Measurements from ENCODE around the gene SLC15A2. TPM values are rescaled to one million over a fixed set of nuclear protein-coding genes. Genes with fewer than 3 reads are reported as not detected.
"Not testable (repeated sequence)": the region's sequence is repeated elsewhere in the genome, so short reads cannot be mapped to it uniquely, and the experiment has no call there.

The SLC15A2 gene
- total RNA-seq, 1 experiment from 2014 or later, result 0.41 TPM

GRCh38 chr3:121926380-121926779, 32.2 kb downstream of the SLC15A2 start:
- TF ChIP-seq SIN3A (IDR thresholded peaks at IDR 0.05; ENCODE audit: borderline replicate concordance, insufficient read depth, low read depth, low read length) (no peak), CTCF (IDR thresholded peaks at IDR 0.05) (no peak), TCF7L2 (IDR thresholded peaks at IDR 0.05; ENCODE audit: low read depth, low read length) (no peak)
- POLR2A ChIA-PET, result no interaction called here
- in situ Hi-C loops (cut with HindIII; ENCODE audit: low pct_unique_long_range_greater_than_20kb, low sequenced_read_pairs), result no loop called here
- DNase-seq (ENCODE audit: low read depth, low spot score) (no peak), ATAC-seq (no peak)
- Histone ChIP-seq H3K9me3 (ENCODE audit: control insufficient read depth, insufficient read depth, low read depth, low read length) (no peaks in the 10 kb centered on the region), H3K27me3 (ENCODE audit: control insufficient read depth, insufficient read depth, low read length) (no peaks in the 10 kb centered on the region), H3K4me1 (ENCODE audit: control insufficient read depth, insufficient read depth, low read length) (no peaks in the 10 kb centered on the region), H3K27ac (ENCODE audit: low read length) (no peak overlapping the region), H3K36me3 (ENCODE audit: control insufficient read depth, insufficient read depth, low read length) (no peaks in the 10 kb centered on the region), H3K4me3 (ENCODE audit: low read depth in 2 of 2, low read length in 2 of 2) (no peak overlapping the region)
- intact Hi-C loops (cut with micrococcal nuclease; ENCODE audit: unreplicated experiment), result no loop called here
- BruUV-seq (replicated peaks), result no TSS peak
- CTCF ChIA-PET, result no interaction called here

GRCh38 chr3:121938141-121938855, 44.1 kb downstream of the SLC15A2 start:
- CTCF ChIA-PET; H3K36me3 ChIP-seq (ENCODE audit: control insufficient read depth, insufficient read depth, low read length); H3K4me3 ChIP-seq (ENCODE audit: low read depth in 2 of 2, low read length in 2 of 2); H3K27ac ChIP-seq (ENCODE audit: low read length); H3K27me3 ChIP-seq (ENCODE audit: control insufficient read depth, insufficient read depth, low read length); POLR2A ChIA-PET; BruUV-seq (replicated peaks); in situ Hi-C loops (cut with HindIII; ENCODE audit: low pct_unique_long_range_greater_than_20kb, low sequenced_read_pairs); ATAC-seq; DNase-seq (ENCODE audit: low read depth, low spot score); H3K4me1 ChIP-seq (ENCODE audit: control insufficient read depth, insufficient read depth, low read length); H3K9me3 ChIP-seq (ENCODE audit: control insufficient read depth, insufficient read depth, low read depth, low read length); intact Hi-C loops (cut with micrococcal nuclease; ENCODE audit: unreplicated experiment): not testable (repeated sequence)

- Histone ChIP-seq H3K4me1 (ENCODE audit: control insufficient read depth, insufficient read depth, low read length) (no peaks in the 10 kb centered on the region), H3K9me3 (ENCODE audit: control insufficient read depth, insufficient read depth, low read depth, low read length) (no peaks in the 10 kb centered on the region), H3K27ac (ENCODE audit: low read length) (no peak overlapping the region), H3K36me3 (ENCODE audit: control insufficient read depth, insufficient read depth, low read length) (no peaks in the 10 kb centered on the region), H3K27me3 (ENCODE audit: control insufficient read depth, insufficient read depth, low read length) (no peaks in the 10 kb centered on the region), H3K4me3 (ENCODE audit: low read depth in 2 of 2, low read length in 2 of 2) (no peak overlapping the region)
- BruUV-seq (replicated peaks), result no TSS peak
- POLR2A ChIA-PET, result no interaction called here
- in situ Hi-C loops (cut with HindIII; ENCODE audit: low pct_unique_long_range_greater_than_20kb, low sequenced_read_pairs) (no loop called here), intact Hi-C loops (cut with micrococcal nuclease; ENCODE audit: unreplicated experiment) (no loop called here)
- TF ChIP-seq POLR2AphosphoS5 (IDR thresholded peaks at IDR 0.05; ENCODE audit: low read depth, low read length) (no peak), SIN3A (IDR thresholded peaks at IDR 0.05; ENCODE audit: borderline replicate concordance, insufficient read depth, low read depth, low read length) (no peak), TCF7L2 (IDR thresholded peaks at IDR 0.05; ENCODE audit: low read depth, low read length) (no peak), REST (IDR thresholded peaks at IDR 0.05; ENCODE audit: insufficient read depth in 1 of 2, low read depth in 2 of 2, low read length in 1 of 2) (no peak), CTCF (IDR thresholded peaks at IDR 0.05) (no peak)
- ATAC-seq, result no peak
- DNase-seq (ENCODE audit: low read depth, low spot score), result no peak
- CTCF ChIA-PET, result no interaction called here
Measured at GRCh38 chr3:121941592-121941991, 47.4 kb downstream of the SLC15A2 start.
